IMR-90 (cell line): ENCODE results near the gene IL36B. TPM values are rescaled to one million over a fixed set of nuclear protein-coding genes. Genes with fewer than 3 reads are reported as not detected.

Source experiments
- ATAC-seq: fragments of 200-7000 bp; cut with Tn5 transposase; 2 replicates; pipeline ENCODE4 v1.9.1; 2020; ENCODE audit warnings: low read depth, mild to moderate bottlenecking, moderate library complexity
- BruUV-seq: library from RNA; stranded (reverse); fragments of 400-500 nt; replicated peaks from 2 replicates; lab custom pipeline; 2021; lab: Mats Ljungman, UMichigan
- CTCF ChIA-PET: fragments of 300-600 bp; formaldehyde crosslinking; extraction: SDS; loops from one replicate; lab custom pipeline; 2021; ENCODE audit warnings: antibody characterized with exemption; lab: Yijun Ruan, JAX
- POLR2A ChIA-PET: fragments of 300-600 bp; sonication (Branson Sonifier 250); formaldehyde crosslinking; loops from one replicate; lab custom pipeline; 2022; ENCODE audit warnings: antibody characterized with exemption; ENCODE audit not compliant: unreplicated experiment; lab: Charles Lee
- DNase-seq: peaks from one replicate; pipeline ENCODE4 v3.0.0; 2013
- H2AFZ ChIP-seq: replicated peaks from 2 replicates; pipeline ENCODE3; 2013; ENCODE audit warnings: low read length, mild to moderate bottlenecking; ENCODE audit not compliant: poor library complexity
- H2AK5ac ChIP-seq: 2 replicates; pipeline ENCODE4 v1.6.1; 2013; ENCODE audit warnings: low read depth, low read length, inconsistent platforms
- H2AK9ac ChIP-seq: replicated peaks from 2 replicates; pipeline ENCODE3; 2013; ENCODE audit warnings: mild to moderate bottlenecking, low read depth, low read length, moderate library complexity; ENCODE audit not compliant: poor library complexity
- H2BK120ac ChIP-seq: 2 replicates; pipeline ENCODE4 v1.6.1; 2013; ENCODE audit warnings: low read depth, low read length, inconsistent platforms
- H2BK15ac ChIP-seq: 3 replicates; pipeline ENCODE4 v1.6.1; 2013; ENCODE audit warnings: low read depth, low read length, inconsistent platforms
- H2BK20ac ChIP-seq: 2 replicates; pipeline ENCODE4 v1.6.1; 2013; ENCODE audit warnings: low read depth, mild to moderate bottlenecking, inconsistent platforms, low read length, moderate library complexity
- H2BK5ac ChIP-seq: 2 replicates; pipeline ENCODE4 v1.6.1; 2013; ENCODE audit warnings: mild to moderate bottlenecking, low read depth, low read length, inconsistent platforms; ENCODE audit not compliant: poor library complexity, severe bottlenecking
- H3K14ac ChIP-seq: replicated peaks from 2 replicates; pipeline ENCODE4 v1.6.1; 2013; ENCODE audit warnings: low read depth, low read length, inconsistent platforms
- H3K18ac ChIP-seq: 2 replicates; pipeline ENCODE4 v1.6.1; 2013; ENCODE audit warnings: low read depth, low read length, control low read depth
- H3K23ac ChIP-seq: 2 replicates; pipeline ENCODE4 v1.6.1; 2013; ENCODE audit warnings: low read depth, low read length, inconsistent platforms
- H3K27ac ChIP-seq: 2 replicates; pipeline ENCODE4 v1.5.1; 2013; ENCODE audit warnings: mild to moderate bottlenecking, control low read depth, low read length; ENCODE audit not compliant: insufficient read depth
- H3K27me3 ChIP-seq: 2 replicates; pipeline ENCODE4 v1.6.1; 2013; ENCODE audit warnings: low read length; ENCODE audit not compliant: control insufficient read depth, insufficient read depth
- H3K36me3 ChIP-seq: 2 replicates; pipeline ENCODE4 v1.6.1; 2013; ENCODE audit warnings: low read length, mixed read lengths; ENCODE audit not compliant: control insufficient read depth, insufficient read depth
- H3K4ac ChIP-seq: 2 replicates; pipeline ENCODE4 v1.6.1; 2013; ENCODE audit warnings: low read depth, low read length, inconsistent platforms
- H3K4me1 ChIP-seq: 2 replicates; pipeline ENCODE4 v1.6.1; 2013; ENCODE audit warnings: low read length, mixed read lengths; ENCODE audit not compliant: control insufficient read depth, insufficient read depth
- H3K4me2 ChIP-seq: 2 replicates; pipeline ENCODE4 v1.6.1; 2013; ENCODE audit warnings: low read depth, mild to moderate bottlenecking, control low read depth, low read length, moderate library complexity
- H3K4me3 ChIP-seq: 2 replicates; pipeline ENCODE4 v1.5.1; 2013; ENCODE audit warnings: low read depth, mild to moderate bottlenecking, control low read depth, low read length, moderate library complexity; ENCODE audit not compliant: insufficient read depth
- H3K56ac ChIP-seq: 2 replicates; pipeline ENCODE4 v1.6.1; 2013; ENCODE audit warnings: low read length, inconsistent platforms; ENCODE audit not compliant: insufficient read depth; ENCODE audit errors: extremely low read depth
- H3K79me1 ChIP-seq, 2 experiments: 2 replicates each; pipeline ENCODE4 v1.6.1; 2013; ENCODE audit warnings: low read length in 2 of 2, inconsistent platforms in 1 of 2, low read depth in 1 of 2
- H3K9ac ChIP-seq: 2 replicates; pipeline ENCODE4 v1.6.1; 2013; ENCODE audit warnings: low read depth, low read length, control low read depth
- H3K9me1 ChIP-seq: 2 replicates; pipeline ENCODE4 v1.6.1; 2013; ENCODE audit warnings: low read length, inconsistent platforms; ENCODE audit not compliant: insufficient read depth
- H3K9me3 ChIP-seq: 2 replicates; pipeline ENCODE4 v1.6.1; 2013; ENCODE audit warnings: low read length; ENCODE audit not compliant: control insufficient read depth, insufficient read depth
- H4K20me1 ChIP-seq: 2 replicates; pipeline ENCODE4 v1.6.1; 2013; ENCODE audit warnings: low read length, inconsistent platforms; ENCODE audit not compliant: insufficient read depth
- H4K5ac ChIP-seq: 2 replicates; pipeline ENCODE4 v1.6.1; 2013; ENCODE audit warnings: mild to moderate bottlenecking, low read depth, low read length, control low read depth
- H4K8ac ChIP-seq, 2 experiments: 2 replicates each; pipeline ENCODE4 v1.6.1; 2013; ENCODE audit warnings: low read depth in 2 of 2, low read length in 2 of 2, control low read depth in 1 of 2, inconsistent platforms in 1 of 2
- H4K91ac ChIP-seq: 2 replicates; pipeline ENCODE4 v1.6.1; 2013; ENCODE audit warnings: low read depth, low read length, inconsistent platforms; ENCODE audit not compliant: insufficient read depth
- BHLHE40 ChIP-seq: fragments of 150-350 bp; IDR thresholded peaks from 2 replicates; pipeline ENCODE4 v1.6.1; 2016; ENCODE audit warnings: mild to moderate bottlenecking, low read depth, low read length
- CHD1 ChIP-seq: IDR thresholded peaks from 2 replicates; pipeline ENCODE4 v1.6.1; 2012; ENCODE audit warnings: low read depth, low read length, improper control_type of control experiment
- CTCF ChIP-seq: conservative IDR thresholded peaks from 2 replicates; pipeline ENCODE4 v1.5.1; 2012; ENCODE audit warnings: mild to moderate bottlenecking, low read depth, low read length, improper control_type of control experiment
- FOS ChIP-seq: fragments of 150-350 bp; IDR thresholded peaks from 2 replicates; pipeline ENCODE4 v1.6.1; 2016; ENCODE audit warnings: low read depth, low read length
- MAFK ChIP-seq: IDR thresholded peaks from 2 replicates; pipeline ENCODE4 v1.6.1; 2012; ENCODE audit warnings: low read depth, low read length, improper control_type of control experiment
- MAZ ChIP-seq: IDR thresholded peaks from 2 replicates; pipeline ENCODE4 v1.6.1; 2012; ENCODE audit warnings: low read depth, mild to moderate bottlenecking, low read length, improper control_type of control experiment, moderate library complexity, borderline replicate concordance
- MXI1 ChIP-seq: IDR thresholded peaks from 2 replicates; pipeline ENCODE4 v1.6.1; 2012; ENCODE audit warnings: low read depth, mild to moderate bottlenecking, low read length, moderate library complexity, borderline replicate concordance
- NFE2L2 ChIP-seq: fragments of 150-350 bp; IDR thresholded peaks from 2 replicates; pipeline ENCODE4 v1.6.1; 2016; ENCODE audit warnings: low read depth, mild to moderate bottlenecking, low read length
- RAD21 ChIP-seq: IDR thresholded peaks from 2 replicates; pipeline ENCODE4 v1.6.1; 2012; ENCODE audit warnings: low read length, improper control_type of control experiment
- RCOR1 ChIP-seq: IDR thresholded peaks from 2 replicates; pipeline ENCODE4 v1.6.1; 2012; ENCODE audit warnings: mild to moderate bottlenecking, low read length, improper control_type of control experiment; ENCODE audit not compliant: insufficient replicate concordance
- RFX5 ChIP-seq: IDR thresholded peaks from 2 replicates; pipeline ENCODE4 v1.8.0; 2012; ENCODE audit warnings: low read depth, mild to moderate bottlenecking, low read length, moderate library complexity
- USF2 ChIP-seq: fragments of 150-350 bp; IDR thresholded peaks from 2 replicates; pipeline ENCODE4 v1.6.1; 2017; ENCODE audit warnings: mild to moderate bottlenecking, antibody characterized with exemption, low read length, low read depth
- WGBS, 2 experiments: methylation state at CpG; one replicate each; pipeline versions ENCODE4 v1.1.5 to v1.1.7; 2013; ENCODE audit warnings: missing lambda C conversion rate in 2 of 2; ENCODE audit not compliant: insufficient read length in 1 of 2; ENCODE audit errors: extremely low coverage in 2 of 2; 5-methylcytosine and 5-hydroxymethylcytosine counted together
- dilution Hi-C: fragments of 300-500 bp; cut with HindIII; formaldehyde crosslinking; loops from one replicate; pipeline ENCODE4 v1.14.3; 2018; ENCODE audit warnings: low sequenced_read_pairs; ENCODE audit not compliant: unreplicated experiment
- in situ Hi-C: fragments of 300-500 bp; cut with MboI; formaldehyde crosslinking; loops from 3 replicates; pipeline ENCODE4 v1.14.3; 2019; ENCODE audit warnings: low sequenced_read_pairs, inconsistent platforms, mixed read lengths
- intact Hi-C: fragments of 100-400 bp; cut with micrococcal nuclease; formaldehyde crosslinking; loops from 2 replicates; pipeline ENCODE4 v1.10.0; 2022
- polyA plus RNA-seq, 3 experiments: library from polyadenylated mRNA; depleted of rRNA; stranded (reverse); fragments of >200 nt; gene quantifications; 2 replicates each; pipeline ENCODE4 v1.2.3, GENCODE V29; 2012; ENCODE audit warnings: low replicate concordance in 1 of 3
- total RNA-seq: library from RNA; depleted of rRNA; stranded (reverse); fragments of >200 nt; gene quantifications from 2 replicates; pipeline ENCODE4 v1.2.3, GENCODE V29; 2012

The IL36B gene
- total and polyA plus RNA-seq, 2 of the 4 experiments (the other 2 are of a cell fraction), result not detected

GRCh38 chr2:112994648-112995047 lies 58.0 kb downstream of the IL36B start:
- Histone ChIP-seq H3K23ac (no peak overlapping the region), H2BK20ac (no peak overlapping the region), H3K4me2 (no peak overlapping the region), H2AFZ (no peak overlapping the region), H2AK5ac (no peak overlapping the region), H3K27me3 (0 out of 2 replicates have a peak, but pooled peaks cover 1% of the 10 kb centered on the region), H3K36me3 (no peaks in the 10 kb centered on the region), H4K5ac (no peak overlapping the region), H4K91ac (no peak overlapping the region), H3K14ac (no peak overlapping the region), H3K9me3 (no peaks in the 10 kb centered on the region; the same call in 1 of the 2 replicates), H3K27ac (no peak overlapping the region), H3K9me1 (no peaks in the 10 kb centered on the region), H3K4me3 (no peak overlapping the region), H3K56ac (no peak overlapping the region), H4K20me1 (no peaks in the 10 kb centered on the region), H3K18ac (no peak overlapping the region), H3K79me1 (no peaks in the 10 kb centered on the region), H3K4me1 (no peaks in the 10 kb centered on the region), H3K4ac (no peak overlapping the region), H2BK15ac (no peak overlapping the region), H2BK120ac (no peak overlapping the region), H2BK5ac (no peak overlapping the region), H3K9ac (no peak overlapping the region), H4K8ac (no peak overlapping the region), H2AK9ac (no peak overlapping the region)
- ChIA-PET CTCF (no interaction called here), POLR2A (no interaction called here)
- intact Hi-C loops (no loop called here), in situ Hi-C loops (no loop called here), dilution Hi-C loops (no loop called here)
- BruUV-seq, result no TSS peak
- no peak for DNase-seq
- no peak for ATAC-seq
- TF ChIP-seq RFX5 (no peak), MAZ (no peak), MAFK (no peak), CHD1 (no peak), USF2 (no peak), NFE2L2 (no peak), MXI1 (no peak), RCOR1 (no peak), CTCF (no peak), FOS (no peak), RAD21 (no peak), BHLHE40 (no peak)
- WGBS, 2 experiments, result no CpG with 5 or more reads among the region's 2 CpGs
